ENCODE measurements around the gene COL4A2. TPM values are rescaled to one million over a fixed set of nuclear protein-coding genes. Genes with fewer than 3 reads are reported as not detected.

Gene COL4A2
- total RNA-seq, 6 donors from 2014 or later = 169 to 458 (median 258) TPM

GRCh38 chr13:110328573-110328972 is 21.5 kb downstream of the COL4A2 start:
- TF ChIP-seq EP300 (IDR thresholded peaks at IDR 0.05) (no peak), CTCF (IDR thresholded peaks at IDR 0.05) (no peak), POLR2AphosphoS5 (IDR thresholded peaks at IDR 0.05) (no peak), POLR2A (IDR thresholded peaks at IDR 0.05) (no peak)
- no peak overlapping the region for H3K4me3 ChIP-seq
- ATAC-seq (ENCODE audit: low FRiP score in 2 of 2) (no peak), DNase-seq (no peak)
- H3K9me3 ChIP-seq = no peaks in the 10 kb centered on the region
- peaks cover 0 to 6% (median 0%) of the 10 kb centered on the region in 4 donors for H3K36me3 ChIP-seq
- WGBS, 2 donors = 87 to 93% methylated on average over 9 to 10 of the region's 10 CpGs
- H3K27ac ChIP-seq = peak overlapping the region in 1 of 4 donors; percentile 3
- H3K4me1 ChIP-seq = peaks cover 14 to 39% (median 31%) of the 10 kb centered on the region in 4 donors
- no peaks in the 10 kb centered on the region for H3K27me3 ChIP-seq

- Histone ChIP-seq H3K4me3 (no peak overlapping the region), H3K4me1 (peaks cover 10 to 32% (median 27%) of the 10 kb centered on the region in 4 donors), H3K27me3 (no peaks in the 10 kb centered on the region), H3K36me3 (peaks cover 0 to 6% (median 0%) of the 10 kb centered on the region in 4 donors), H3K9me3 (no peaks in the 10 kb centered on the region), H3K27ac (peak overlapping the region in 1 of 4 donors; percentile 34)
- 77 to 83% methylated on average over 6 of the region's 6 CpGs for WGBS, 2 donors
- TF ChIP-seq POLR2AphosphoS5 (IDR thresholded peaks at IDR 0.05) (no peak), EP300 (IDR thresholded peaks at IDR 0.05) (no peak), CTCF (IDR thresholded peaks at IDR 0.05) (no peak), POLR2A (IDR thresholded peaks at IDR 0.05) (no peak)
- ATAC-seq (ENCODE audit: low FRiP score in 2 of 2) (no peak), DNase-seq (no peak)
Measured at GRCh38 chr13:110329258-110329657, 22.2 kb downstream of the COL4A2 start.

DNA sequence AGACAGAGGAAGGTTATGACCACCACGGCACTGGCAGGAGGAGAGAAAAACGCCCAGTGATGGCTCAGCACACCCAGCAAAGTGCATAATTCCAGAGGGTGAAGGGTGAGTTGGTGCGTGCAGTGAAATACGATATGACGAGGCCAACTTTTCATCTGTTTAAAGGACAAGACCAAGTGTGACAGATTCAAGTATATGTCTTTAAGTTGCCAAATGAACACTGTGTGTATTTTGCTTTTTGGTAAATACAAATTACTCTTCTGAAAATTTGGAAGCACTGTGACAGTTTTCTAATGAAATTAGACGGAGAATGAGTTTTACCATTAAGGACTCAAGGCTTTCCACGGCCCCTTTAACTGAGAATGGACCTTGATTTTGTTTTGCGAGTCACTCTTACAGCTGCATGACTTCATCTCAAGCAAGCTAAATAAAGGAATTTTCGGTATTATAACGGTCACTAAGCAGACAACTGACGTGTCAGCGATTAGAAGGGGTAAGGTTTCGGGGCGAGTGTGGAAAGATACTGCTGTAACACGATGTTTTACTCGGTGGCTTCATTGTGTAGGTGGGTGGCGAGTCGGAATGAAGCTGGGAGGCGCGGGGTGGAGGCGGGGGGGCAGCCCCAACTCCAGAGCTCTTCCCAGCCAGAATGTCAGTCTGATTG is 22.8 kb downstream of the COL4A2 start:
- Histone ChIP-seq H3K4me1 (peaks cover 4 to 26% (median 21%) of the 10 kb centered on the region in 4 donors), H3K4me3 (no peak overlapping the region), H3K9me3 (no peaks in the 10 kb centered on the region), H3K36me3 (peaks cover 0 to 9% (median 0%) of the 10 kb centered on the region in 4 donors), H3K27ac (peak overlapping the region in 3 of 4 donors; percentile 12 to 34 (median 31)), H3K27me3 (no peaks in the 10 kb centered on the region)
- TF ChIP-seq EP300 (IDR thresholded peaks at IDR 0.05) (no peak), CTCF (IDR thresholded peaks at IDR 0.05) (no peak), POLR2AphosphoS5 (IDR thresholded peaks at IDR 0.05) (no peak), POLR2A (IDR thresholded peaks at IDR 0.05) (no peak)
- DNase-seq (no peak), ATAC-seq (ENCODE audit: low FRiP score in 2 of 2) (no peak)
- 87 to 88% methylated on average over 21 of the region's 21 CpGs for WGBS, 2 donors

- WGBS, 2 donors = 89 to 92% methylated on average over 11 of the region's 11 CpGs
- TF ChIP-seq EP300 (IDR thresholded peaks at IDR 0.05) (no peak), CTCF (IDR thresholded peaks at IDR 0.05) (no peak), POLR2A (IDR thresholded peaks at IDR 0.05) (no peak), POLR2AphosphoS5 (IDR thresholded peaks at IDR 0.05) (no peak)
- no peaks in the 10 kb centered on the region for H3K27me3 ChIP-seq
- peaks cover 0 to 10% (median 0%) of the 10 kb centered on the region in 4 donors for H3K36me3 ChIP-seq
- DNase-seq = peak in 1 of 2 donors; percentile 68
- no peaks in the 10 kb centered on the region for H3K9me3 ChIP-seq
- peak overlapping the region in 3 of 4 donors; percentile 12 to 31 (median 24) for H3K27ac ChIP-seq
- H3K4me1 ChIP-seq = peaks cover 4 to 21% (median 19%) of the 10 kb centered on the region in 4 donors
- no peak overlapping the region for H3K4me3 ChIP-seq
- ATAC-seq (ENCODE audit: low FRiP score in 2 of 2) = no peak
Measured at GRCh38 chr13:110330491-110331011, 23.5 kb downstream of the COL4A2 start.
